Large intestine (tissue), 3 donors: ENCODE data around the gene PLPP3. TPM values are rescaled to one million over a fixed set of nuclear protein-coding genes. Genes with fewer than 3 reads are reported as not detected.

Experiments used
- DNase-seq, 2 donors: peaks; one replicate each; pipeline versions ENCODE4 v3.0.0 to v3.0.0-alpha.2; 2013
- H3K27ac ChIP-seq: one replicate; pipeline ENCODE4 v1.5.1; 2013; ENCODE audit warnings: low read length
- H3K27me3 ChIP-seq: 2 replicates; pipeline ENCODE4 v1.6.1; 2013; ENCODE audit warnings: low read length; ENCODE audit not compliant: control insufficient read depth, insufficient read depth
- H3K36me3 ChIP-seq: 2 replicates; pipeline ENCODE4 v1.6.1; 2013; ENCODE audit warnings: low read length; ENCODE audit not compliant: control insufficient read depth, insufficient read depth
- H3K4me1 ChIP-seq: one replicate; pipeline ENCODE4 v1.6.1; 2013; ENCODE audit warnings: low read length; ENCODE audit not compliant: control insufficient read depth, insufficient read depth
- H3K4me3 ChIP-seq: one replicate; pipeline ENCODE4 v1.5.1; 2013; ENCODE audit warnings: low read length
- H3K9me3 ChIP-seq: one replicate; pipeline ENCODE4 v1.6.1; 2013; ENCODE audit warnings: mild to moderate bottlenecking, low read depth, low read length, moderate library complexity; ENCODE audit not compliant: control insufficient read depth
- WGBS: methylation state at CpG from one replicate; pipeline ENCODE4 v1.1.5; 2013; ENCODE audit warnings: low lambda C conversion rate; ENCODE audit not compliant: insufficient coverage; 5-methylcytosine and 5-hydroxymethylcytosine counted together
- polyA plus RNA-seq: library from polyadenylated mRNA; unstranded; fragments of 120-200 nt; gene quantifications from one replicate; pipeline ENCODE4 v1.2.1, GENCODE V29; 2013

Gene PLPP3
- polyA plus RNA-seq, 1 donor = 74.8 TPM

- Histone ChIP-seq H3K27me3 (no peaks in the 10 kb centered on the region), H3K9me3 (no peaks in the 10 kb centered on the region), H3K4me1 (no peaks in the 10 kb centered on the region), H3K27ac (no peak overlapping the region), H3K4me3 (no peak overlapping the region), H3K36me3 (peaks cover 22% of the 10 kb centered on the region)
- DNase-seq = no peak
- no CpG with 5 or more reads among the region's 8 CpGs for WGBS
These were observed 89.7 kb downstream of the PLPP3 start for GRCh38 chr1:56489695-56490094.

GRCh38 chr1:56484695-56485094, 94.7 kb downstream of the PLPP3 start:
- no peak overlapping the region for H3K27ac ChIP-seq
- H3K36me3 ChIP-seq = no peaks in the 10 kb centered on the region
- no peaks in the 10 kb centered on the region for H3K9me3 ChIP-seq
- no peaks in the 10 kb centered on the region for H3K27me3 ChIP-seq
- H3K4me3 ChIP-seq = no peak overlapping the region
- H3K4me1 ChIP-seq = no peaks in the 10 kb centered on the region
- no peak for DNase-seq

GRCh38 chr1:56483104-56483503, 96.3 kb downstream of the PLPP3 start:
- H3K27ac ChIP-seq = no peak overlapping the region
- no peaks in the 10 kb centered on the region for H3K27me3 ChIP-seq
- H3K36me3 ChIP-seq = no peaks in the 10 kb centered on the region
- H3K4me1 ChIP-seq = no peaks in the 10 kb centered on the region
- DNase-seq = no peak
- no peaks in the 10 kb centered on the region for H3K9me3 ChIP-seq
- 100% methylated on average over 1 of the region's 1 CpG for WGBS
- H3K4me3 ChIP-seq = no peak overlapping the region

- no peaks in the 10 kb centered on the region for H3K27me3 ChIP-seq
- no peak overlapping the region for H3K27ac ChIP-seq
- no CpG with 5 or more reads among the region's 1 CpG for WGBS
- H3K4me3 ChIP-seq = no peak overlapping the region
- H3K9me3 ChIP-seq = no peaks in the 10 kb centered on the region
- no peak for DNase-seq
- H3K36me3 ChIP-seq = no peaks in the 10 kb centered on the region
- no peaks in the 10 kb centered on the region for H3K4me1 ChIP-seq
These were observed 96.9 kb downstream of the PLPP3 start for GRCh38 chr1:56482486-56482885.

- DNase-seq = no peak
- Histone ChIP-seq H3K4me1 (peaks cover 5% of the 10 kb centered on the region), H3K4me3 (no peak overlapping the region), H3K27ac (no peak overlapping the region), H3K9me3 (no peaks in the 10 kb centered on the region), H3K27me3 (no peaks in the 10 kb centered on the region), H3K36me3 (no peaks in the 10 kb centered on the region)
These were observed 98.1 kb downstream of the PLPP3 start for GRCh38 chr1:56481140-56481694.

GRCh38 chr1:56478734-56479133, 100.6 kb downstream of the PLPP3 start:
- Histone ChIP-seq H3K36me3 (no peaks in the 10 kb centered on the region), H3K4me3 (no peak overlapping the region), H3K27ac (no peak overlapping the region), H3K27me3 (no peaks in the 10 kb centered on the region), H3K4me1 (peaks cover 5% of the 10 kb centered on the region), H3K9me3 (no peaks in the 10 kb centered on the region)
- no peak for DNase-seq
- 96% methylated on average over 5 of the region's 7 CpGs for WGBS

GRCh38 chr1:56477164-56478111, 101.9 kb downstream of the PLPP3 start:
- peak; percentile 31 to 68 for DNase-seq
- H3K4me3 ChIP-seq = peak overlapping the region; percentile 57
- H3K9me3 ChIP-seq = no peaks in the 10 kb centered on the region
- H3K27ac ChIP-seq = peak overlapping the region; percentile 62
- H3K27me3 ChIP-seq = no peaks in the 10 kb centered on the region
- peaks cover 5% of the 10 kb centered on the region for H3K4me1 ChIP-seq
- H3K36me3 ChIP-seq = no peaks in the 10 kb centered on the region
- no CpG with 5 or more reads among the region's 62 CpGs for WGBS

GRCh38 chr1:56473582-56474270, 105.6 kb downstream of the PLPP3 start:
- no peak for DNase-seq
- Histone ChIP-seq H3K27ac (no peak overlapping the region), H3K27me3 (no peaks in the 10 kb centered on the region), H3K4me3 (no peak overlapping the region), H3K9me3 (no peaks in the 10 kb centered on the region), H3K4me1 (peaks cover 5% of the 10 kb centered on the region), H3K36me3 (no peaks in the 10 kb centered on the region)
- 100% methylated on average over 1 of the region's 3 CpGs for WGBS

GRCh38 chr1:56472860-56473259, 106.5 kb downstream of the PLPP3 start:
- Histone ChIP-seq H3K27ac (no peak overlapping the region), H3K36me3 (no peaks in the 10 kb centered on the region), H3K9me3 (no peaks in the 10 kb centered on the region), H3K27me3 (no peaks in the 10 kb centered on the region), H3K4me3 (no peak overlapping the region), H3K4me1 (peaks cover 5% of the 10 kb centered on the region)
- no peak for DNase-seq
- WGBS = 100% methylated on average over 1 of the region's 3 CpGs

- no peak for DNase-seq
- no peak overlapping the region for H3K4me3 ChIP-seq
- H3K9me3 ChIP-seq = no peaks in the 10 kb centered on the region
- no peaks in the 10 kb centered on the region for H3K27me3 ChIP-seq
- H3K36me3 ChIP-seq = no peaks in the 10 kb centered on the region
- H3K4me1 ChIP-seq = no peaks in the 10 kb centered on the region
- WGBS = 96% methylated on average over 4 of the region's 5 CpGs
- H3K27ac ChIP-seq = no peak overlapping the region
These were observed 109.6 kb downstream of the PLPP3 start for GRCh38 chr1:56469640-56470371.
